Limb (tissue), 2 donors: Measurements from ENCODE around the gene CDC42BPB.
A peak's percentile ranks its signal among the peaks of the same experiment; 100 is the strongest.
"Not testable (repeated sequence)": the region's sequence is repeated elsewhere in the genome, so short reads cannot be mapped to it uniquely, and the experiment has no call there.

Source experiments
- DNase-seq, 2 donors: peaks; one replicate each; pipeline ENCODE4 v3.0.0-alpha.2; 2016; ENCODE audit errors: extremely low spot score in 2 of 2

CDC42BPB gene

DNA sequence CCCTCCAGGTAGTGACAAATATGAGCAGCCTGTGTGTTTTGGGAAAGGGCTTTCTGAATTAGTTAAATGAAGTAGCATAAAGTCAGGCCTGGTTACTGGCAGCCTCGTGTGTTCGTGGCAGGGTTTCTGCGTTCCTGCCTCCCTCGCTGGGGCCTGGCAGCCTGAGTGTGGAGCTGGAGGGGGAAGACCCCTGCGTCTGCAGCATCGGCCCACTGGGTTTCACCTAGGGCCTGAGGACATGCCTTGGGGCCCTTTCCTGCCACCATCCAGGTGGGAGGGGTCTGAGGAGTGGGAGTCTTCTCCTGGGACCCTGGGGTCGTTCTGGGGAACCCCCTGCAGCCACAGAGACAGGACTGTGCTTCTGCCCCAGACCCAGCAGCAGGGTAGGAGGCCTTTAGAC, 155.3 kb downstream of the CDC42BPB start:
- DNase-seq: no peak

DNA sequence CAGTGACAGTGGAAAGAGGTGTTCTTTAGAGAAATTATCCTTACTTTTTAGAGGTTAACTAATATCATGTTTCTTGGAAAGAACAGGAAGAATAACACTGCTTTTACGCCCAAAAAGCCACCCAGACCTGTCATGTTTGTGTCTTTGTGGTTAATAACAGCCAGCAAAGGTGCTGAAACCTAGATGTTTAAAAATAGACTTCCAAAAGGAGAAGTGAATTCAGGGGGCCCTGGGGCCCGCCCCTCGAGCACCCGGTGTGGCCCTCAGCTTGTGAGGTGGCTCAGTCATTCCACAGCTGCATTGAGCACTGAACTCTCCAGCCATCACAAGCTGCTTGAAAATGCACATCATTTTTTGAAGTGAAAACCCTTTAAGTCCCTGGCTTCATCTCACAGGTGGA, 155.7 kb downstream of the CDC42BPB start:
- no peak for DNase-seq

- no peak for DNase-seq
These were observed 156.4 kb downstream of the CDC42BPB start for GRCh38 chr14:102900631-102901571.

DNA sequence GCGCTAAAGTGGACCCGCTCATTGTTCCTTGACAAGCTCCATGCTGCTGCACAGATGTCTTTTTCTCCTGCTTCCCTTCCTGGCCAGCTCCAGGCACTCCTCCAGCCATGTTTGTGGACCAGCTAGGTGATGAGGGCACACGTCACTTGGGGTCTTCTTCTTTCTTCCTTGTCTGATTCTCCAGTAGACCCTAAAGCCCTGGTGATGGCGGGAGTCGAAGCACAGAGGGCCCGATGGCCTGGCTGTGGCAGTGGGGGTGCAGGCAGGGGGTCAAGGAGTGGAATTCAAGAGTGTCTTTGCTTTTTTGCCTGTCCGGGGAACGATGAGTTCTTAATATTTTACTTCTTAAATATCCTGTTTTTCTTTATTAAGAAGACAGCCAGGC, 157.8 kb downstream of the CDC42BPB start:
- DNase-seq: no peak

DNA sequence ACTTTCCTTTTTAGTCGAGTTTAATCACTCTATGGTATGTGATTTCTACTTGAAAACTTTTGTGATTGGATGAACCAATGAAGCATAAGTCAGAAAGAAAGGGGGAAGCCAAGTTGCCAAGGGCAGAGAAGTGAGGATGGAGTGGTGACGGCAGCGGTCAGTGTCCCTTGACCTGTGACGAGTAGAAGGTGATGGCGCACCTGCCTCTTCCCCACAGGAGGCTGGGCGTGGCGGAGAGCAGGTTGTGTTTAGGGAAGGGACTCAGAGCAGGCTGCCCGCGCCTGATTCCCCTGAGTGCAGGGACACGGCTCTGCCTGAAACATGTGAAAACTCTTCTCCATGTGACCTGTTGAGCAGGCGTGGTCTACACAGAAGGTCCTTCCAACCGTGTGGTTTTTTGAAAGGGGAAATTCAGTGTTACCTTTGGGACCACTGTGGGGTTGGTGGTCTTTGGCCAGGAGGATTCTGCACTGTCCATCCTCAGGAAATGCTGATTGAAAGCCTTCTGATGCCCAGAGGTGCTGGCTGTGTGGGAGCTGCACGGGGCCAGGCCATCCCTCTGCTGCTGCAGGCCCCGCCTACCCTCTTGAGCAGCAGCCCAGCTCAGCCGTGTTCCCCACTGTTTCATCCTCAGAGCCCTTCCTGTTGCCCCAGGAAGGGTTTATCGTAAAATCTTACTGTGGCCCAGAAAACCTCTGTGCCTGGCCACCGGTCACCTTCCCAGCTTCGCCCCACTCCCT, 158.4 kb downstream of the CDC42BPB start:
- DNase-seq: no peak

DNA sequence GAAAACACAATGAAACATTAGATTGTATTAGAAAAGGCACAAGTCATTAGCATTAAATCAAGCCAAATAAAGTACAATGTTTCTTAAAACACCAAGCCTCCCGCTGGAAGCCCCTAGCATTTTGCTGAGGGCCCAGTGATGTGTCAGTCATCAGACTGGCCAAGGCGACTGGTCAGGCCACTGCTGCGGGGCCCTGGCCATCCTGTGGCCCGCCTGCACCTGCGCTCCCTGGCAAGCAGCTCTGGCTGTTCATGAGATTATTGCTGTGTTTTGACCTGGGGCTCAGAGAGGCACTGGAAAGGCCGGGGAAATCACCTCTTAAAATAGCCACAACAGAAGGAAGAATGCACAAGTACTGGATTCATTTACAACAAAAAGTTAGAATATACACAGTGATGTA, 159.1 kb downstream of the CDC42BPB start:
- DNase-seq: no peak

GRCh38 chr14:102897299-102898027, 159.9 kb downstream of the CDC42BPB start:
- DNase-seq: no peak

GRCh38 chr14:102896735-102897134, 160.6 kb downstream of the CDC42BPB start:
- DNase-seq: not testable (repeated sequence)

DNA sequence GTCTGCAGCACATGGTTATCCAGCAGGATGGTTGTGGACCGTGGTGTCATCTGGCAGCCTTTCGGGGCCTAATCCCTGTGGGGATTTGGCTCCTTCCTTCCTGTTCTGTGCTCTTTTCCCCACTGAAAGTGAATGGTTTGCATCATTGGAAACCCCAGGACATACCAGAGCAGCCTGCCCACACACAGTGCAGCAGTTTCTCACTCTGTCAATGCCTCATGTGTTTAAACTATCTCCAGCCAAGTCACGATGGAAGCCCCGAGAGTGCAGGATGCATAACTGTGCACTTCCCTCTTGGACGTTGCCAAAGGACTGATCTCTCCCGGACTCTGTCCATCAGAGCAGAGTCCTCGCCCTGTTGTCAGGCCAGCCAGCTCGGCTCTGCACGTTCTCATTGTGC, 163.9 kb downstream of the CDC42BPB start:
- DNase-seq: peak in 1 of 2 donors; percentile 30

DNA sequence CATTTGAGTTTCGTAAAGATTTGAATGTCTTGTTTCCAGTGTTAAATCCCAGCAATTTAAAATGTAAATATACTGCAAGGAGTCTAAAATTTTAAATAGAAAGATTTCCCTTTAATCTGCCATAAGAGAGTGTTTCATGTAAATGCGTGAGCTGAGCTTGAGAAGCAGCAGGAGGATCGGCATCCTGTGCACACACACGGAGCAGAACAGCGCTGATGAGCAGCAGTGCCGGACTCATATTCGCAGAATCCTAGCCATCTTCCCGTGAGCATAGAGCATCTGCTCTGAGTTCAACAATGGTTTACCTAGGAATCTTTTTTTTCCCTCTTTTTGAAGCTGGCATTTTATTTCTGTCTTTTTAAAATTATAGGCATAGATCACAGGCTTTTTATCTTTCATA, 164.7 kb downstream of the CDC42BPB start:
- no peak for DNase-seq

GRCh38 chr14:102891556-102891955, 165.8 kb downstream of the CDC42BPB start:
- no peak for DNase-seq

GRCh38 chr14:102891111-102891510, 166.2 kb downstream of the CDC42BPB start:
- DNase-seq: no peak

DNA sequence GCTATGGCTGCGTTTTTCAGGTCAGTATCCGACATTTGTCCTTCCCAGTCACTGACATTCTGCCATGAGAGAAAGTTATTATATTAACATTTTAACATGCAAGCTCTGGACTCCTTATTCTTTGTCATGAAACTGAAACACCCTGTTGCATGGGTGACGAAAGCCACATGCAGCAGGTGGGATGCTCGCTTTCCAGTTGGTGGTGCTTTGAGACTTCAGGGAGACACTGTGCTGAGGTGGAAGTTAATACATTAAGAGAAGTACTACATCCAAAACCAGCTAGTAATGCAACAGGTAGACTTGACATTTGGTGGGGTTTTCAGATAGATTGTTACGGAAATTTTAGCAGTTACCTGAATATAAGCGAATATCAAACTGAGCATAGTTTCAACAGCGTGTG, 167.7 kb downstream of the CDC42BPB start:
- no peak for DNase-seq

- DNase-seq: no peak
These were observed 168.6 kb downstream of the CDC42BPB start for GRCh38 chr14:102888748-102889147.

DNA sequence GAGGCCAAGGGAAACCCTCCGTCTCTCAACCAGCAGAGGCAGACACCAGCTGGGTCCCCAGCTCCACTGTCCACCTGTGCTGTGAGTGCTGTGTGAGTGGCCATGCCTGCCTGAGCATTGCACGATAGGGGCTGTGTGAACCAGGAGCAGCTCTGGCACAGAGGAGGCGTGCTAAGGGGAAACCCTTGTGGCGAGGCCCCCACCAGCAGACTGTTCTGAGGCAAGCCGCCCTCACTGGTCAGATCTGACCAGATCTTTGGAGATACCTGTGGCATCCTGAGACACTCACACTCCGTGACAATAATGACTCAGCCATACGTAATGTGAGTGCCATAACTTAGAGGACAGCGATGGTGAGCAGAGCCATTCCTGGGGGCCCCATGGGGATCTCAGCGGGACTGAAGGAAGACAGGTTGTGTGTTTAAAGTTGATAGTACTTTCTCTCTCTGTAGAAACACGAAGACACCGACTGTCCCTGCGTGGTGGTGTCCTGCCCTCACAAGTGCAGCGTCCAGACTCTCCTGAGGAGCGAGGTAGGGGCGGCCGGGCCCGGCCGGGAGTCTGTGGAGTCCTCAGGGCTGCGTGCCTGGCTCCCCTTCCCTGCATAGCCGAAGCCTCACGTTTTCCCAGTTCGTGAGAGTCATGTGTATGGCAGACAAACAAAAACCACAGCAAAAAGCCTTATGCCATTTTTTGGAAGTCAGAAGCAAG, 171.5 kb downstream of the CDC42BPB start:
- DNase-seq: no peak

- DNase-seq: no peak
These were observed 173.8 kb downstream of the CDC42BPB start for GRCh38 chr14:102883554-102883953.

DNA sequence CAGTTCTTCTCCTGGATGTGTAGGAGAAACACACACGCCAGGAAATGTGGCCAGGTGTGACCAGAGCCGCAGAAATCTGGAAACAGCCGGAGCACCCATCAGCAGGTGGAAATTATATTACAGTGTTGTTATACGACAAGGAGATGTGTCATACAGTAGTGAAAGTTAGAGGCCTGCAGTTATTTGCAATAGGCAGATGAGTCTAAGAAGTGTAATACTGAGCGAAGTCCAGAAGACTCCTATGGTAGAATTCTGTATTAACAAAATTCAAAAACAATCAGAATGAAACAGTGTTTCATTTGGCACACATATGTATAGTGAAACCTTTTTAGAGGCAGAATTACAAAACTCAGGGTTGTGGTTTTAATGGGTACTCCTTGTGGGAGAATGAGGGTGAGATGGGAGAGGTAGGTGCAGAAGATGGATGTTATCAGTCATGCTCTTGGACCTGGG, 174.2 kb downstream of the CDC42BPB start:
- DNase-seq: no peak
